M059J (cell line): ENCODE results near the gene GRIP1. TPM values are rescaled to one million over a fixed set of nuclear protein-coding genes. Genes with fewer than 3 reads are reported as not detected.

Experiments
- DNase-seq: peaks from one replicate; pipeline ENCODE4 v3.0.0-alpha.2; 2012; ENCODE audit warnings: low read depth
- total RNA-seq: library from RNA; depleted of rRNA; stranded (reverse); fragments of >200 nt; shearing (Covaris generic); gene quantifications from 2 replicates; pipeline ENCODE4 v1.2.3, GENCODE V29; 2014

The GRIP1 gene
- total RNA-seq, 1 experiment from 2014 or later = 2.9 TPM

GRCh38 chr12:66647034-66647691, 31.7 kb downstream of the GRIP1 start:
- peak; percentile 94 for DNase-seq

- DNase-seq = no peak
Observed at GRCh38 chr12:66644151-66644550, 34.7 kb downstream of the GRIP1 start.

DNA sequence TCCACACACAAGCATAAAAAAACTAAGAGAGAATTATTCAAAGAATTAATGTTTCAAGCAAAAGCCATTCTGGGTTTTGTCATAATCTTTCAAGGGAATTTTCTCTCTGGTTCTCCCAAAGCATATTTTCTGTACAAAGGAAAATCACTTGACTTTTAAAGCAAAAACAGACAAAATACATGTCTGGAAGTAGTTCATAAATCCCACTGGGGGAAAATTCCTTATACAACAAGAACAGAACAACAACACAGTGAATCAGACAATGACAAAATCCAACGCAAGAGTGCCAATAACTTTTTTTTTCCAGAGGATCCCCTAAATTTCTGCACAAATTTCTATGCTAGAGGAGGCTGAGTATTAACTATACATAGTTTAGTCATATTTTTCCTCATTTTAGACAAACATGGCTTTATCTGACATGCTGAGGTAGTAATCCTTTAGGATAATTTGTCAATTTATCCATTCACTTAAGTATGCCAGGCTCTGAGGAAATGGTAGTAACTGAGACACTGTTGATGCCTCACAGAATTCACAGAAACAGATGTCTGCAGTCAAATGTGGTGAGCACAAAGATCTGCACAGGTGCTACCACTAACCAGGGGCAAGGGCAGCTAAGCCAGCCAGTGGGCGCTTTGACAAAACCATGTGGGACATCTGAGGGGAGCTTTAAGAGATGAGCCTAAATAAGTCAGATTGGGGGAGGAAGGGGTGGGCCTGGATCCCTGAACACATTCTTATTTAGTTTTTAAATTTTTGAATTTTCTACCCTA, 38.0 kb downstream of the GRIP1 start:
- DNase-seq = no peak

- no peak for DNase-seq
Observed at GRCh38 chr12:66638666-66639065, 40.2 kb downstream of the GRIP1 start.

- DNase-seq = no peak
Observed at GRCh38 chr12:66637699-66638301, 41.1 kb downstream of the GRIP1 start.

- DNase-seq = no peak
Observed at GRCh38 chr12:66636771-66637170, 42.1 kb downstream of the GRIP1 start.

DNA sequence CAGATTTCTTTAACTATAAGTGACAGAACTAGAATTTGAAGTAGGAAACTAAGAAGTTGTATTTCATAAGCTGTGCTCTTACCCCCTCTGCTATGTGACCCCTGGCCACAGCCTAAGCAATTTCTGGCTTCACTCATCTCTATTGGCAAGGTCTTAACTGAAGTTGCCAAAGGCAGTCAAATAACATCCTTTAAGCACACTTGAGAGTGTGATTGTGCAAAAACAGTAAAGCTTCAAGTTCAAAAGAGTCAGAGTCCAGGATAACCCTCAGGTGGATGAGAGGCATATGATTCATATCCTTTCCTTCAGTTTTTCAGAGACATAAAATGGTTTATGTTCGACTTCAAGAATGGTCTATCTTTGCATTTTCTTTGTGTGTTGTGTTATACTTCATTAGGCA, 45.2 kb downstream of the GRIP1 start:
- peak; percentile 54 for DNase-seq

GRCh38 chr12:66629138-66629870, 49.6 kb downstream of the GRIP1 start:
- no peak for DNase-seq

DNA sequence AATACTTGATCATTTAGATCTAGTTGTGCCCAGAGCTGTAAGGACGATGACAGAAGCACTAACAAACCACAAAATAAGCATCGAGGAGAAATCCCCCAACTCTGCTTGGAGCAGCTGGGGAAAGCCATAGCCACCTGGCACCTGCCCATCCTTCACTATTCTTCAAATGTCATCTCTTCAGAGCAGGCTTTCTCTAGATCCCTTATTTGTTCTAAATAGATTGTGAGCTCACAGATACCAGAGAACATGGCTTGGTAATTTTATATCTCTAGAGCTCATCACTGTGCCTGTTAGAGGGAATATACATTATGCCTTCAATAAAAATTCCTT, 50.9 kb downstream of the GRIP1 start:
- DNase-seq = no peak

GRCh38 chr12:66627270-66627987, 51.4 kb downstream of the GRIP1 start:
- DNase-seq = no peak

GRCh38 chr12:66624806-66625205, 54.1 kb downstream of the GRIP1 start:
- DNase-seq = no peak

DNA sequence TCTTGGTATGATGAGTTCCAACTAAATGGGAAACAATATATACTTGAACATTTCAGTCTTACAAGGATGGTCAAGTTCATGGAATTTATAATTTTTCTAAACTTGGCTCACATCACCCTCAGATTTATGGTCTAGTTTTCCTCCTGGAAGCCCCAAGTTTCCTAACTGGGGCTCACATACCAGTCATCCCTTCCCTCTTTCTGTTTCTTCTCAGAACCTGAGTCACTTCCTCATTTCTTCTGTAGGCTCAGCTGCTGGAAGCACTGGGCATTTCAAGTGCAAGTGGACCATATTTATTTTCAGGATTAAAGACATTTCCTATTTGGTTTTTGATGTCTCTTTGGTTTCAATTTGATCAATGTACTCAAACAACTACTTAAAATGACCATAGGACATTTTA, 55.4 kb downstream of the GRIP1 start:
- peak; percentile 34 for DNase-seq

DNA sequence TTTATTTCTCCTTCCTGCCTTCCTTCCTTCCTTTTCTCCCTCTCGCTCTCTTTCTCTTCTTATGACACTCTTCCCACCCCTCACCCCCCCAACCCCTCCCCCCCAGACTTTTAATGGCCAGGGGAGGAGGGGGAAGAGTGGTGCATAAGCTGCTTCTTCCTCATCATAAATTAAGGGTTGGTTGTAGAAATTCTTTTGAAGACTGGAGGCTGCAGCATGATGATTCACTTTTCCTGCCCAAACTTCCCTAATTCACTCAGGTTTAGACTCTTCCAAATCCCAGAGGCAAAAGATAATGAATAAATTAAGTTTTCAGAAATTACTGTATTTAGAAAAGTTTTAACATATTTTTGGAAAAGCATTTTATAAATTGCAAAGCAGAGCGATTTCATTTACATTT, 58.2 kb downstream of the GRIP1 start:
- DNase-seq = peak; percentile 9

- peak; percentile 22 for DNase-seq
Observed at GRCh38 chr12:66620026-66620425, 58.9 kb downstream of the GRIP1 start.

DNA sequence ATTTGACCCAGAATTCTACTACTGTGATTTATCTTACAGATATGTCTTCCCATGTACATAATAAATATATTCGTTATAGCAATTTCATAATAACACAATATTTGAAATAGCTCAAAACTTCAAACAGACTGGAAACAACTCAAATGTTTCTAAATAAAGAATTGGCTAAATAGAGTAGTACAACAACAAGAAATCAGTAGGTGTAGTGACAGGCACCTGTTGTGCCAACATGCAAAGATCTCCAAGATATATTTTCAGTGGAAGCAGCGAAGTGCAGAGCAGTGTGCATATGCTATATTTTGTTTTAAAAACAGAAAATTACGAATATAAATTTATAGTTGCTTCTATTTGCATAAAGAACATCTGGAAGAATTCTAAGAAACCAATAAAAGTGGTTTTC, 60.9 kb downstream of the GRIP1 start:
- DNase-seq = no peak

- DNase-seq = no peak
Observed at GRCh38 chr12:66612090-66612775, 66.6 kb downstream of the GRIP1 start.

- no peak for DNase-seq
Observed at GRCh38 chr12:66607147-66607546, 71.7 kb downstream of the GRIP1 start.

DNA sequence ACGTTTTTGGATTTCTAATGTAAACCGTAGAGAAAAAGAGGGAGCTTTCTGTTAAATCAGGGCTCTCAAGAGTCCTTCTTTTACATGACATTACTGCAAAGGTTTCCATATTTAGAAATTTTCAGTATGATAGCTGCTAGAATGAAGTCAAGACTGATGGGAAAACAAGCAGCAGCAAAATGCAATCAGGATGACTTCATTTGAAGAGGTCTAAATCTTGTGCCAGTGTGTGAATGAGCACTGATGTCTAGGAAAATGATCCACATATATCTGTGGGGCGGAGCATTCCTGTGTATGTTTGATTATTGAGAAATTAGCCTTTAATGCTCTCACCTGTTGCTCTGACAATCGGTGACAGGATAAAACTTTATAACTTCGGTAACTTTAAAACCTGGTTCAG, 73.6 kb downstream of the GRIP1 start:
- DNase-seq = no peak

DNA sequence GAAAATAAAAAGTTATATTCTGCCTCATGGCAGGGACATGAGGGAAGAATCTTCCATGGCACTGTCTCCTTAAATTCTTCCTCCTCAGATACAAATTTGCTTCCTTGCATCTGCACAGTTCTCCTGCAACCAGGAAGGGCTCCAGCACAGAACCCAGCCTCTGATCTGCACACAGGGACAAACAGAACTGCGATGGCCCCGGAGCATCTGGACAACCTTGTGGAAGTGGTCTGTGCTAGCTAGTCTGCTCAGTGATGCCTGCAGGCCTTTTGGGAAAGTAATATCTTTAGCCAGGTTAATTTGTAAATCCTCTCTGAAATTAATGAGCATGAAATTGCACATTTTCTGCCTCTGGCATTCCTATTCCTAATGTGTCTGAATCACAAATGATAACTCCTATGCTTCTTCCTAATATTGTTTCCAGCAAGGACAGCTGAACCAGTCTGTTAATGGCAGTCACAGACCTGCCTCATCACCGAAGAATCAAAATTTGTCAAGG, 74.8 kb downstream of the GRIP1 start:
- DNase-seq = no peak

- DNase-seq = no peak
Observed at GRCh38 chr12:66603461-66603860, 75.4 kb downstream of the GRIP1 start.
